Cortex of kidney (tissue), 1 donor: ENCODE results near the gene MAS1L.

Experiments
- DNase-seq: peaks from one replicate; lab custom pipeline; 2025; lab: John Stamatoyannopoulos, UW

MAS1L gene

GRCh38 chr6:29510202-29510601 is 22.4 kb upstream of the MAS1L start:
- DNase-seq: no peak

- no peak for DNase-seq
Measured at GRCh38 chr6:29509711-29510110, 22.0 kb upstream of the MAS1L start.

- DNase-seq: no peak
Measured at GRCh38 chr6:29509239-29509638, 21.5 kb upstream of the MAS1L start.

DNA sequence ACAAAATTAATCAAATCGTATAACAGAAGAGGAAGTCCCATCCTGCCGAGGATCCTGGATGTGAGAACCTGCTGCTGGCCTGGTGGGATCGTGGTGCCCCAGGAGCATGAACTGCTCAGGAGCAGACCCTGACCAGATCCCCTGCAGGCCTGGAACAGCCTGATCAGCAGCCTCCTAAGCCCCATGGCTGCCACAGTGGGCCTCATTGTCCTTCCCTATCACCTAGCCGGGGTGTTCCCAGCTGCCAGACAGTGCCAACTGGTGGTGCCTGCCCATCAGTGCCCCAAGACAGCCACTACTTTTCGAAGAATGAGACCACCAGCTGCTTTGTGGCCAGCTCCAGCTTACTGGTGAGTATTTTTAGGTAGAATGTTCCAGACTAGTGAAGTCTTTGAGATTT is 19.6 kb upstream of the MAS1L start:
- DNase-seq: no peak

GRCh38 chr6:29506446-29507067 is 18.8 kb upstream of the MAS1L start:
- no peak for DNase-seq

GRCh38 chr6:29505808-29506207 is 18.1 kb upstream of the MAS1L start:
- no peak for DNase-seq

DNA sequence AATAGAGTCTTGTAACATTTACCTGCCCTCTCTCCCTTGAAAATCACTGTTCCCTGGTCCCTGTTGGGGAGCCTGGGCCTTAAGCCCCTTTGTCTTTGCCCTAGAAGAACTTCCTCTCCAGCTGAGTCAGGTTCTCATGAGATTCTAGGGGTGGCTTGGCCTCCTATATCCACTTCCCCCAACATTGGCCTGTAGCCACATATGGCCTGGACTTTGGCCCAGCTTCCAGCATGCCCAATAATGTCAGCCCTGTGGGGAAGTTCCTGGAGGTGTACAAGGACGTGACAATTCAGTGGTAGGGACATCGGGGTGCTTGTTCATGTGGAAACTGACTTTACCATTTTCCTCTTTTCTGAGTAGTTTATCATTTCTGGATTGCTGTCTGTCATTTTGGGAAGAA is 17.2 kb upstream of the MAS1L start:
- no peak for DNase-seq

DNA sequence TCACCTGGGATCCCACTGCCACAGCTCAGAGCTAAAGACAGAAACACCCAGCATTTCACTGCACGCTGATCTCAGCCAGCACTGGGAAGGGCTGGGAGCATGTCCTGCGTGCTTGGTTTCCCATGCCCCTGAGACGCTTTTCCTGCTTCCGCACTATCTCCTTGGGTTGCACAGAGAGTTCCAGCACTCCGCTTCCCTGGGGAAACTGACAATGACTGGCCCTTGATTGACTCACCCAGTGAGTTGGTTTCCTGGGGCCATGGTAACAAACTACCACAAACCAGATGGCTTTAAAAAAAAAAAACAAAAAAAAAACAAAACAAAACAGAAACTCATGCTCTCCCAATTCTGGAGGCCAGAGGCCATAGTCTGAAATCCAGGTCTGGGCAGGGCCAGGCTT is 14.8 kb upstream of the MAS1L start:
- DNase-seq: no peak

DNA sequence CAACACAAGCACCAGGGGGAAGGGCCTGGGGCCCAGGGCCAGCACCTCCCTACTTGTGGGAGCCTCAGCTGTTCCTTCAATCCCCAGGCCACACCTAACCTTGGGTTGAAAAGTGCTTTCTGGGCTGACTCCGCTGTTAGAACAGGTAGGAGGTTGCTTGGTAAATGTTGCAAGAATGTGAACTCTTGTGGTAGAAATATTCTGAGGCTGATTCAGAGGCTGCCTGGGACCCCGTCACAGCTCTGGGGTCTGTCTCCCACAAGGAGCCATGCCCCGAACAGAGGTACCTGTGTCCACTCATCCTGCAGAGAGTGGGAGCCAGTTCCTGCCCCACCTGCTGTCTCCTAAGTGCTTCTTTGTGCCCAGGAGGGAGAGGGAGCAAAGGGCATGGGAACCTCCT is 14.4 kb upstream of the MAS1L start:
- DNase-seq: no peak

DNA sequence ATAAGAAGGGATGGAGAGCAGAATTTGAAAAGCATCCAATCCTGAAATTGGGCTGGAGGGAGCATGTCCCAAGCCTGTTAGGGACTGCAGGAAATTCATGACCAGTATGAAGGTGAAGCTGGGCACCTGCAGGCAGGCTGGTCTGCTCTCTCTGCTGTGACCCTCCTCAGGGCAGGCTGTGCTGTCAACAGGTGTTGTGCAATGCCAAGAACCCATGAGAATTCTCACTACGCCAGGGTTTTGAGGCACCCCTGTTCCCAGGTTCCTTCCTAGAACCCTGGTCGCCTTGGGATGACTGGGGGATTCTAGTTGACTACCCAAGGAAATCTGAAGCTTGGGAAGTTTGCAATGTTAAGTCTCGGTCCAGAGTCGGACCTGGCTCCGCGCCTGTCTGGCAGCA is 13.3 kb upstream of the MAS1L start:
- DNase-seq: no peak

- no peak for DNase-seq
Measured at GRCh38 chr6:29500594-29500993, 12.8 kb upstream of the MAS1L start.

DNA sequence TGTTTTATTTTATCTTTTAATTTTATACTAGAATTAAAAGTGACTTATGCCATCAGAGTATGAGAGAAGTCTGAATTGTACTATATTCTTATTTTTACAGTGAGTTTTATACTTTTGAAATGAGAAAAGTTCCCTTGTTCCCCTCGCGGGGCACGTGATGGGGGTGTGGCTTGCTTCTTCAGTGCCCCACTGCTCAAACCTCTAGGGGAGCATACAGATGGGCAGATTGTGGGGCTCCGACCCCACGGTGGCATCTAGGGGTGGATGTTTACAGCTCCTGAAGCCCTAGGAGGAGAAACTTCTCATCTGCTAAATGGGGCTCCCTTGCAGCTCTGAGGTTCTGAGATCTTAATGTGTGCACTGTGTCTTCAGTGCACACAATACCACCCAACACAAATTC is 11.9 kb upstream of the MAS1L start:
- DNase-seq: no peak

DNA sequence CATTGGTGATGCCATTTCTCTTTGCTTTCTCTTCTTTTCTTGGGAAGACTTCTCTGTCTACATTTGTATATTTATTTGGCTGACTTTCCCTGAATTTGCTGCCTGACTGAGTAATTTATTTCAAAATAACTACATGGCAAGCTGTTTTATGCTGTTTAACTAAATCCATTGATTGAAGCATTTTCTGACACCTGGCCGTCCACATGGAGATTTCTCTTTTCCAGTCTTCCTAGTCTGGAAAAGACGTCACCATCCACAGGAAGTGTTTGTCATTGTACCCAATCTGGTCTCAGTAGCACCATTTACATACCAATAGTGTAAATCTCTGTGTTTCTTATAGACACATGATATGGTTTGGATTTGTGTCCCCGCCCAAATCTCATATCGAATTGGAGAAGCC is 9.2 kb upstream of the MAS1L start:
- no peak for DNase-seq

DNA sequence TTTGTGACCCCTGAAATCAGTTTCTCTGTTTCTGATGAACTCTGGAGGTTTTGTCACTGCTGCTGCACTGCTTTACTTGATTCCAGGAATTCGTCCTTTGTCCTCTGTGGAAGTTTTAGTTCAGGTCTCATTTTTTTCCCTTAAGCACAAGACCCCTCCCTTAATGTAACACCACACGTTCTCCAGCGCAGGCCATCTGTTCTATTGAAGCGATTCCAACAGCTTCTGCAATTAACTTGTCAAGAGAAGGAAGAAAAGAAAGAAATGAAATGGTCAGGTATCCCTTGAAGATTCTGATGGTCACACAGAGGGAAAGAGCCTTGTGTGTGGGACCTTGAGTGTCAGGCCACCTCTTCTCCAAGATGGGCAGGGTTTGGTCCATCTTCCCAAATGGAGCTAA is 7.8 kb upstream of the MAS1L start:
- no peak for DNase-seq

GRCh38 chr6:29494131-29494530 is 6.4 kb upstream of the MAS1L start:
- DNase-seq: no peak

DNA sequence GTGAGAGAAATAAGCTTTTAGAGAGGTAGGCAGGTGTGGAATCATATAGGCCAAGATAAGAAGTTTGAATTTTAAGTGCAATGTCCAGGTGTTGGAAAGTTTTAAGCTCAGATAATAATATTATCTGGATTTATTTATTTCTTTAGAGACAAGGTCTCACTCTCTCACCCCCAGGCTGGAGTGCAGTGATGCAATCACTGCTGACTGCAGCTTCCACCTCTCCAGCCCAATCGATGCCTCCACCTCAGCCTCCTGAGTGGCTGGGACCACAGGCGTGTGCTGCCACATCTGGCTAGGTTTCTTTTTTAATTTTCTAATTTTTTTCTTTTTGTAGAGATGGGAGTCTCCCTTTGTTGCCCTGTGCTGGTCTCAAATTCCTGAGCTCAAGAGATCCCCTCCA is 5.5 kb upstream of the MAS1L start:
- no peak for DNase-seq

DNA sequence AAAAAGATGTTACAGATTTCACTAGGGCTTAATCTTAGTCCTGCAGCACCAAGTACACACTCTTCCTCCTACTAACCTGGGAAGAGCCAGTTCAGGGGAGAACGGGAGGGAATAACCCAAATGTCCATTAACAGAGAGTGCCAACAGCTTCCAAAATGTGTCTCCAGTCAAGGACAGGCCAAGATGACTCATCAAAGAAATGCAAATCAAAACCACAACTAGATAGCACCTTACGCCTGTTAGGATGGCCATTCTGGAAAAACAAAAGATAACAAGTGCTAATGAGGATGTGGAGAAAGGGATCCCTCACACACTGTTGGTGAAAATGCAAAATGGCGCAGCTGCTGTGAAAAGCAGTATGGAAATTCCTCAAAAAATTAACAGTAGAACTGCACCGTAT is 3.8 kb upstream of the MAS1L start:
- DNase-seq: no peak

- DNase-seq: no peak
Measured at GRCh38 chr6:29490552-29490951, 2.8 kb upstream of the MAS1L start.

GRCh38 chr6:29490055-29490454 is 2.3 kb upstream of the MAS1L start:
- no peak for DNase-seq

DNA sequence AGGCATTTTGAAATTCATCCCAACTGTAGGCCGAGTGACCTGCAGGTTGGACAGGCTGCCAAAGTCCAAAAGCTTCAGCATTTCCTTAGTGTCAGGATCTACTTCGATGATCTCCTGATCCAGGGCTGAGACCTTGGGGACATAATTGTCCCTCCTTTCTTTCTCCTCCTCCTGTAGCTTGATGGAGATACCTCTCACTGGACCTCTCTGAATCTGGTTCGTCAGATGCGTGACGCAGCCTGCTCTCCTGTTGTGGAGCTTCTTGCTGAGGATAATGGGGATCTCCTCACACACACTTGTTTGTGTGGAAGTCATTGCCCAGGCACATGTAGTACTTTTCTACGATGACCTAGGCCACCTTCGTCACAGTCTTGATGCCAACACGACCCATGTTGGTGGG is 1.5 kb upstream of the MAS1L start:
- no peak for DNase-seq

- no peak for DNase-seq
Measured at GRCh38 chr6:29488874-29489273, 1.1 kb upstream of the MAS1L start.

DNA sequence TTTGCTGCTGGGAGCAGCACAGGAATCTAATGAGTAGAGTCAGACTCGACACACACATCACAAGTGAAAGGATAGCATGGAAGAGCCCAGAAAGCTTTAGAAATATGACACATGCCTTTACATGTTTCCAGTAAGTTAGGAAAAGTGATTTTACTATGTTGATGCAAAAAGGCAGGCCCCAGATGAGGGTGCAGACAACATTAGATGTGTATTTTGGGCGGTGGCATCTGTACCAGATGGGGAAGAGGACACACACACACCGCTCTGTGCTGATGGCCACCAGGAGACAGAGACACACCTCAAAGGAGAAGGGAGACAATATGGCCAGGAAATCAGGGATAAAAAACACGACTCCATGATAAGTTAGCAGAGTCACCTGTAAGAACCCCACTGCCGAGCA is 625 bp downstream of the MAS1L start:
- no peak for DNase-seq

- no peak for DNase-seq
Measured at GRCh38 chr6:29486577-29486976, 1.2 kb downstream of the MAS1L start.

DNA sequence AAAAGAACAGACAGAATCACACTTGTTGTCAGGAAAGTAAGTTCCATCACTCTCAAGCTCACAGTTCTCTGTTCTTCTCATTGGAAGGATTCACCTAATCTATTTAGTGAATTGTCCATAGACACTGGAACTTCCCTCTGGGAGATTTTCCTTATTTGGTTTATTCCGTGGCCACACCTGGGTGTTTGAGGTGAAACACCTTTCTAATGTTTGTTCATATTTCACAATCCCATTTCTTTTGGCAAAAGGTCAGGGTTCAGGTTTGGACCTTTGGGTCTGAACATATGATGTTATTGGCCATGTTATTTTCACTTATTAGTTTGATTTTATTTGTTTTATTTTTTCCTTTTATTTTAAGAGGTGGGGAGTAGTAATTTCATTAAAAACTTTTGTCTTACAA is 4.0 kb downstream of the MAS1L start:
- no peak for DNase-seq

DNA sequence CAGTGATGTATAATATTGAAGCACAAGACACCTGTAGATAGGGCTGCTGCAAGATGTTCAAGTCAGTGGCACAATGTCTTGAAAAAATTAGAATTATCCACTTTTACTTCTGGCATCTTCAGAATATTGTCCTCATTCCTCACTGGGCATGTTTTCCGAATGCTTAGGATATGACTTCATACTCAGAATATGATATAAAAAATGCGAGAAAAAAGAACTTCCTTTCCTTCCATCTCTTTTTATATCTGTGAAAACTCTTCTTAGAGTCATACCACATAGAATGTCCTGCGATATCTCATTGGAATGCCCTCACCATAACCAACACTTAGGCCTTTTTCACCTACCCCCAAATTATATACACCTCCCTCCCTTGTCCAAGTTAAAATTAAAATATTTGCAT is 4.6 kb downstream of the MAS1L start:
- DNase-seq: no peak
